MCF 10A (cell line): ENCODE measurements around the gene TMEM132D. TPM values are rescaled to one million over a fixed set of nuclear protein-coding genes. Genes with fewer than 3 reads are reported as not detected.

Source experiments
- BruUV-seq: library from RNA; stranded (reverse); fragments of 400-500 nt; replicated peaks from 2 replicates; lab custom pipeline; 2021; lab: Mats Ljungman, UMichigan
- CTCF ChIA-PET: fragments of 300-600 bp; sonication (Branson Sonifier 250); formaldehyde crosslinking; extraction: SDS; loops from one replicate; lab custom pipeline; 2021; ENCODE audit warnings: antibody characterized with exemption, inconsistent platforms; lab: Yijun Ruan, JAX
- POLR2A ChIA-PET: fragments of 300-600, 350-650 bp; sonication (Branson Sonifier 250); formaldehyde crosslinking; extraction: SDS; loops from one replicate; lab custom pipeline; 2020; ENCODE audit warnings: antibody characterized with exemption, inconsistent platforms; lab: Yijun Ruan, JAX
- DNase-seq: peaks from one replicate; pipeline ENCODE4 v3.0.0-alpha.2; 2018; ENCODE audit not compliant: unreplicated experiment
- H3K27ac Mint-ChIP-seq: one replicate; pipeline ENCODE4 v1.8.0; 2022; ENCODE audit warnings: mild to moderate bottlenecking, low read depth, mixed read lengths; ENCODE audit not compliant: unreplicated experiment
- H3K27me3 Mint-ChIP-seq: one replicate; pipeline ENCODE4 v1.8.0; 2022; ENCODE audit warnings: mixed read lengths; ENCODE audit not compliant: insufficient read depth, unreplicated experiment
- H3K36me3 Mint-ChIP-seq: one replicate; pipeline ENCODE4 v1.8.0; 2022; ENCODE audit warnings: mild to moderate bottlenecking, moderate library complexity, mixed read lengths; ENCODE audit not compliant: insufficient read depth, unreplicated experiment
- H3K4me1 Mint-ChIP-seq: one replicate; pipeline ENCODE4 v1.8.0; 2022; ENCODE audit warnings: mixed read lengths; ENCODE audit not compliant: insufficient read depth, unreplicated experiment
- H3K4me3 Mint-ChIP-seq: one replicate; pipeline ENCODE4 v1.8.0; 2022; ENCODE audit warnings: mild to moderate bottlenecking, moderate library complexity, mixed read lengths; ENCODE audit not compliant: unreplicated experiment
- H3K9me3 Mint-ChIP-seq: one replicate; pipeline ENCODE4 v1.8.0; 2022; ENCODE audit warnings: mixed read lengths; ENCODE audit not compliant: unreplicated experiment
- intact Hi-C: fragments of 100-400 bp; cut with micrococcal nuclease; formaldehyde crosslinking; loops from 2 replicates; pipeline ENCODE4 v1.14.1; 2022
- total RNA-seq: library from RNA; stranded (reverse); gene quantifications from 2 replicates; pipeline ENCODE4 v1.2.3, GENCODE V29; 2022
- TF ChIP-seq, protein P1 (sequence below): fragments of 200-600 bp; IDR thresholded peaks from one replicate; pipeline ENCODE4 v1.8.0; 2022; ENCODE audit warnings: antibody characterized with exemption, mild to moderate bottlenecking; ENCODE audit not compliant: unreplicated experiment

TMEM132D gene
- total RNA-seq, 1 experiment from 2014 or later = not detected

DNA sequence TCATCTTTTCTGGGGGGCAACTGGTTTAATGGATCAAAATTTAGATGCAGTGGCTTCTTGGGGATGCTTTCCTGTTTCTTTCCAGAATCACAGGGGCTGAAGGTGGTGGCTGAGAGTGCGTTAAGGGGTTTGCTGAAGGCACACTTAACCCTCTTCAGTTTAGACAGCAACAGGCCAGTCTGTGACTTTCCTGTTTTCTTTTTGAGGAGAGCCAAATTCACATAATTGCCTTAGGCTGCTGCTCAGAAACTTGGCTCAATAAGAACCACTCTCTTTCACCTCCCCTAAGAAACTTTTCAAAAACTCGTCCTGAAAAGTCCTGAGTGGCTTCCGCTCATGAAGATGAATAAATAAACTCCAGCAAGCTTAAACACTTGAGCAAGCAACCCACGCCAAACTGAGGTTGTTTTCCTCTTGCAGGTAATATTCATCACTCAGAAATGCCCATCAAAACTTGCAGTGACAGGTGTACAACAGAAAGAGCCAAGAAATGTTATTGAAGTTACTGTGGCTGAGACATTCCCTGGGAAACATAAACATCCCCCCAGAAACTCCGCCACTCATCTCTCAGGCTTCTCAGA is 510.4 kb downstream of the TMEM132D start:
- TF ChIP-seq, protein P1, sequence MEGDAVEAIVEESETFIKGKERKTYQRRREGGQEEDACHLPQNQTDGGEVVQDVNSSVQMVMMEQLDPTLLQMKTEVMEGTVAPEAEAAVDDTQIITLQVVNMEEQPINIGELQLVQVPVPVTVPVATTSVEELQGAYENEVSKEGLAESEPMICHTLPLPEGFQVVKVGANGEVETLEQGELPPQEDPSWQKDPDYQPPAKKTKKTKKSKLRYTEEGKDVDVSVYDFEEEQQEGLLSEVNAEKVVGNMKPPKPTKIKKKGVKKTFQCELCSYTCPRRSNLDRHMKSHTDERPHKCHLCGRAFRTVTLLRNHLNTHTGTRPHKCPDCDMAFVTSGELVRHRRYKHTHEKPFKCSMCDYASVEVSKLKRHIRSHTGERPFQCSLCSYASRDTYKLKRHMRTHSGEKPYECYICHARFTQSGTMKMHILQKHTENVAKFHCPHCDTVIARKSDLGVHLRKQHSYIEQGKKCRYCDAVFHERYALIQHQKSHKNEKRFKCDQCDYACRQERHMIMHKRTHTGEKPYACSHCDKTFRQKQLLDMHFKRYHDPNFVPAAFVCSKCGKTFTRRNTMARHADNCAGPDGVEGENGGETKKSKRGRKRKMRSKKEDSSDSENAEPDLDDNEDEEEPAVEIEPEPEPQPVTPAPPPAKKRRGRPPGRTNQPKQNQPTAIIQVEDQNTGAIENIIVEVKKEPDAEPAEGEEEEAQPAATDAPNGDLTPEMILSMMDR = no peak
- Mint-ChIP-seq H3K9me3 (no peaks in the 10 kb centered on the region), H3K36me3 (peaks cover 6% of the 10 kb centered on the region), H3K27ac (no peak overlapping the region), H3K4me1 (no peaks in the 10 kb centered on the region), H3K4me3 (no peak overlapping the region), H3K27me3 (no peaks in the 10 kb centered on the region)
- CTCF ChIA-PET = interaction anchor here (0.6 kb wide), 1 partner anchor 1146 kb away, joined by 3 read pairs; no protein-coding TSS in a partner anchor
- intact Hi-C loops = no loop called here
- no TSS peak for BruUV-seq
- DNase-seq = no peak
- POLR2A ChIA-PET = no interaction called here

DNA sequence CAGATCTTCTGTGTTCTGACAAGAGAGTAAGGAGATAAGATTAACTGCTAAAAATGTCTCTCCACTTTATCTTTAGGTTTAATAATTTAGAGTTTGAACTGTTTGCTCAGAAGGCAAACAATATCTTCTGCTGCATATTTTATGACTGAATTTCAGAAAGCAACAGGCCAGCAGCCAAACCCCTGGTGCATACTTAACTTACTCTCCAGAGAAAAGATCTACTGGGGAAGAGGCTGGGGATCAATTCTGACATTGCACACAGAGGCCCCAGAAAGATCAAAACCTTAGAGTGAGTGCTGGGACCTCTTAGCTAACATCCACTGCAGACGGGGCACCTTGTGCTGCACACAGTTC is 518.2 kb downstream of the TMEM132D start:
- no TSS peak for BruUV-seq
- no peak overlapping the region for H3K4me3 Mint-ChIP-seq
- no peaks in the 10 kb centered on the region for H3K36me3 Mint-ChIP-seq
- POLR2A ChIA-PET = no interaction called here
- DNase-seq = no peak
- CTCF ChIA-PET = interaction anchor here (0.8 kb wide), 1 partner anchor 11 kb away, joined by 3 read pairs; no protein-coding TSS in a partner anchor
- no peaks in the 10 kb centered on the region for H3K27me3 Mint-ChIP-seq
- no peak overlapping the region for H3K27ac Mint-ChIP-seq
- TF ChIP-seq, protein P1 = no peak
- no peaks in the 10 kb centered on the region for H3K4me1 Mint-ChIP-seq
- intact Hi-C loops = no loop called here
- peaks cover 11% of the 10 kb centered on the region for H3K9me3 Mint-ChIP-seq

DNA sequence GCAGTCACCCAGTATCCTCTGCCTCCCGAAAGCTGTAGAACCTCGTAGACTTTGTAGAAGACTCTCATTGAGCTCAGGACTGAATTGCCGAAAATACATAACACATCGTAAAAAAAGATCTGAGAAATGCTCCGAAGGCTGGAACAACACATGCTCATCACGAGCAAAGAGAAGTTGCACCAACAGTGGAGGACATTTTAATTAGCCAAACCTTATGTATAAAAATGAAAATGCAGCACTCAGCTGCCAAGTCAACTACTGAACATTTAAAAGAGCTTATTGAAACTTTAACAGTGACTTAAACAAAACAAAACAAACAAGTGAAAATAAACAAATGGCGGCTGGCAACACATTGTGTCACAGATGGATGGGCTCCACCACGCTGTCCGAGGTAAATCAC is 519.9 kb downstream of the TMEM132D start:
- TF ChIP-seq, protein P1 = no peak
- ChIA-PET CTCF (no interaction called here), POLR2A (no interaction called here)
- H3K27me3 Mint-ChIP-seq = no peaks in the 10 kb centered on the region
- intact Hi-C loops = no loop called here
- BruUV-seq = no TSS peak
- H3K36me3 Mint-ChIP-seq = no peaks in the 10 kb centered on the region
- no peaks in the 10 kb centered on the region for H3K4me1 Mint-ChIP-seq
- H3K4me3 Mint-ChIP-seq = no peak overlapping the region
- no peak overlapping the region for H3K27ac Mint-ChIP-seq
- H3K9me3 Mint-ChIP-seq = peaks cover 11% of the 10 kb centered on the region
- no peak for DNase-seq

DNA sequence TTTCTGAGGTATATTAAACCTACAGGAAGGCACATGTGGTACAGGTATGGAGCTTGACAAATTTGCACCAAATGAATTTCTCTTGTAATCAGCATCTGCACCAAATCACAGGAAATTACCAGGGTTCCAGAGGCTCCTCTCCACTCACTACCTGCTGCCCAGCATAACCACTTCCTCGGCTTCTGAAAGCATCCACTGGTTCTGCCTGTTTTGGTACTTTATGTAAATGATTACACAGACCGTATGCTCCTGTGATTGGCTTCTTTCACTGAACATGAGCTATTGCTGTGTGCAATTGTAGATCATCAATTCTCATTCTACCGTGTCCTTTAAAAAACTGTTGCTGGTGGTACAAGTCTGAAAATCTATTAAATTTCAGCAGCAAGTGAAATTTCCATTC is 522.1 kb downstream of the TMEM132D start:
- H3K9me3 Mint-ChIP-seq = peaks cover 11% of the 10 kb centered on the region
- no peak overlapping the region for H3K4me3 Mint-ChIP-seq
- no TSS peak for BruUV-seq
- no peak overlapping the region for H3K27ac Mint-ChIP-seq
- no peaks in the 10 kb centered on the region for H3K4me1 Mint-ChIP-seq
- CTCF ChIA-PET = interaction anchor here (0.5 kb wide), 1 partner anchor 132 kb away, joined by 3 read pairs; no protein-coding TSS in a partner anchor
- no peak for DNase-seq
- no peaks in the 10 kb centered on the region for H3K36me3 Mint-ChIP-seq
- intact Hi-C loops = no loop called here
- H3K27me3 Mint-ChIP-seq = no peaks in the 10 kb centered on the region
- TF ChIP-seq, protein P1 = no peak
- POLR2A ChIA-PET = no interaction called here
